HG03025 (cell line): Measurements from ENCODE around the gene RALGAPB.
"Not testable (repeated sequence)": the region's sequence is repeated elsewhere in the genome, so short reads cannot be mapped to it uniquely, and the experiment has no call there.

Experiments
- ATAC-seq: cut with Tn5 transposase; IDR thresholded peaks from one replicate; pipeline ENCODE4 v1.9.1; 2021; ENCODE audit warnings: mild to moderate bottlenecking, moderate library complexity; ENCODE audit not compliant: unreplicated experiment, low FRiP score

RALGAPB gene

GRCh38 chr20:38472513-38473366, at the start of gene RALGAPB:
TSS of gene RALGAPB (plus strand) at chr20:38472843. CDS start at chr20:38488433, 15,590 bp downstream.
- peak; percentile 90 for ATAC-seq

DNA sequence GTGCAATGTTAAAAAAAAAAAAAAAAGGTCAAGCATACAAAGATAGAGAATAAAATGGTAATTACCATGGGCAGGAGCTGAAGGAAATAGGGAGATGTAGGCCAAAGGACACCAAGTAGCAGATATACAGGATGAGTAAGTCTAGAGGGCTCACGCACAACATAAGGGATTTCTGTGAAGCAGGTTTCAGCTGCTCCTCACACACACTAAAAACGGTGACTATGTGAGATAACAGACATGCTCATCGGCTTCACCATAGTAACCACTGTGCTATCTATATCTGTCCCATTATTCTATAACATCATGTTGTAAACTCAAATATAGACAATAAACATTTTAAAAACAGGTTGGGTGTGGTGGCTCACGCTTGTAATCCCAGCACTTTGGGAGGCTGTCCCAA, 49.1 kb upstream of the RALGAPB start:
- no peak for ATAC-seq

DNA sequence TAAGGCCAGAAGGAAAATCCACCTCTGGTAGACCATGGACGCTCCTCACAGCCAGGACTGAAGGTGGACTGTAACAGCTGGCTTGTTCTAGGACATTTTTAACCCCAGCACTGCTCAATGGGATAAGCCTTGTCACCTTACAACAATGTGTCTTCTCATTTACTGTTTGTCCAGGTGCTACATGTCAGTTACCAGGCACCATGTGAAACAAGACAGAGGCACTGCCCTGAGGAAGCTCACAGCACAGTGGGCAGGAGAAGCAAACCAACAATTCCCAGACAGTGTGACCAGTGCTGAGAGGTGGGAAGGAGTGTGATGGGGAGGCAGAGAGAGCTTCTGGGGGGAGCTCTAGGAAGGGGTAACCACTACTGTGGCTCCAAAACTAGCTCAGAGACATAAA, 48.2 kb upstream of the RALGAPB start:
- no peak for ATAC-seq

GRCh38 chr20:38426006-38426897, 46.4 kb upstream of the RALGAPB start:
- no peak for ATAC-seq

- no peak for ATAC-seq
These were observed 45.0 kb upstream of the RALGAPB start for GRCh38 chr20:38427655-38428023.

GRCh38 chr20:38428800-38429199, 43.8 kb upstream of the RALGAPB start:
- no peak for ATAC-seq

- ATAC-seq = no peak
These were observed 43.3 kb upstream of the RALGAPB start for GRCh38 chr20:38429301-38429700.

DNA sequence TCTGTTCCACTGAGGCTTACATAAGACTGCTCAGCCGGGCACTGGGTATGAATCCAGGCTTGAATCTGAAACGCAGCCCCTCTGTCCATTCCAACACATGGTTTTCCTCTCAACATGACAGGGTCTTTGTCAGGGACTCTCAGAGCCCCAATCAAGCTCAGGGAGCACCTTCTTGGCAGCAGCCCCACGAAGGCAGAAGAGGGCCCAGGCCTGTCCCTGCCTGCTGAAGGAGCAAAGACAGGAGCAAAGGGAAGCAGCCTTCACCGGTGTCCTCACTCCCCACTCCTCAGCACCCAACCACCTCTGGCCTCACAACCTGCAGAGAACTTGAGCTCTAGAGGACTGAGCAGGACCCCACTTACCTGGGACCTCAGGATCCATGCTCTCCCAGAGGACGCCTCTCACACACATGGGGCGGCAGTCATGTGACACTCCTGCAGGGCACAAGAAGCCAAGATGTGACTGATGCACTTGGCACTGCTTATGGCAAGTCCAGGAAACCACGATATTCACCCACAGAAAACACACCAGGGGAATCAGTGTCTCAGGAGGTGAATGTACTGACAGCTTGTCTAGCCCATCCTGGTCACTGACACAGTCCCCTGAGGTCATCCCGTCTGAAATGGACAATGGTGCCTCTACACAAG, 41.8 kb upstream of the RALGAPB start:
- no peak for ATAC-seq

DNA sequence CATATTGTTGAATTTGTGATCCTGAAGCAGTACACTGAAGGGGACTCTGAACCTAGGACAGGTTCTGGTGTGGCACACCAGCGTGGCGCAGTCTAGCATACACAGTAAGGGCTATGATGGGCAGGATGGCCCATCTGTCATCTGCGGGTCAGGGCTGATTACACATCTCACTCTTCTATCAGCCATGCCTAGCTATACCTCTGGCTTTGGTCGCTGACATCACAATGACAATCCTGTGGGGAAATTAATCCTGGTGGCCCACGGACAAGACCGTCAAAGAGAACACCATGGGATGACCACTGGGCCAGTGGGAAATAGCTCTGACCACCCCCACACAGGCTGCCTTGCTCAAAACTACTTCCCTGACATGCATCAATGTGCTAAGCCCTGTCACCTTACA, 40.4 kb upstream of the RALGAPB start:
- no peak for ATAC-seq

DNA sequence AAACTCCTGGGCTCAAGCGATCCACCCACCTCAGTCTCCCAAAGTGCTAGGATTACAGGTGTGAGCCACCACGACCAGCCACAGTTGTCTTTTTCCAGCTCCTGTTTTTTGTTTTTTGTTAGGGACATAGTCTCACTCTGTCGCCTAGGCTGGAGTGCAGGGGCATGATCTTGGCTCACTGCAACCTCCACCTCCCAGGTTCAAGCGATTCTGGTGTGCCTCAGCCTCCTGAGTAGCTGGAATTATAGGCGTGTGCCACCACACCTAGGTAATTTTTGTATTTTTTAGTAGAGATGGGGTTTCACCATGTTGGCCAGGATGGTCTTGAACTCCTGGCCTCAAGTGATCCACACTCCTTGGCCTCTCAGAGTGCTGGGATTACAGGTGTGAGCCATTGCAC, 39.8 kb upstream of the RALGAPB start:
- ATAC-seq = not testable (repeated sequence)

GRCh38 chr20:38433304-38433972, 39.2 kb upstream of the RALGAPB start:
- ATAC-seq = no peak

GRCh38 chr20:38434301-38434741, 38.3 kb upstream of the RALGAPB start:
- ATAC-seq = no peak

DNA sequence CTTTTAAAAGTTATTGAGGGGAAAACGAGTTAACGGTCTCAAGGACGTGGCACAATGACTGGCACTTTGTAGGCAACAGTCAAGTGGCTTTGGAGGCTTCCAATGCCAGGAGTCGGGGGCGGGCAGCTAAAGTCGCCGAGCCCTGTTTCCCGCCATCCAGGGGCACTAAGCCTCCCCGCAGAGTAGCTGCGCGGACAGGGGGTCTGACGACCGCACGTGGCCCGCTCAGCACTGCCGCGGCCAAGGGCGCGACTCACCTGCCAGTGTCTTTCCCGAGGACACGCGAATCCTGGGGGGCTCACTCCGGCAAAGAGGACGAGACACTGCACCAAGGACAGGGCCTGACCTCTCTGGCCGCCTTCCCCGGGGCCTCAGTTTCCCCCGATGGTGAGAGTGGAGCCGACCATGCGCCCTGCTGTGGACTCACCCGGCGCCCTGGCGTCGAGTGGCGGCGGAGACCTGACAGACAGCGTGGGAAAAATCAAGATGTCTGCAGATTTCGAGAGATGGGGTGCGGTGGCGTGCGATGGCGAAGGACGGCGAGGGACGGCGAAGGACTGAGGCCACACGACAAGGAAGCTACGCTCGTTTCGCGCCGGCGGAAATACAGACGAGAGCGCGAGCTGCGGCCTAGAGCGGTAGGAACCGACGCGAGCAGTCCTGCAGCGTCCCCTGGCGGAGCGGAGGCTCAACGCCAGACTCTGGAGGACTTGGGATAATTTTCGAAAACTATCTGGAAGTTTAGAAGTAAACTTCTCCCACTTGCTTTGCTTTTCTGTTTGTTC, 37.7 kb upstream of the RALGAPB start, which contains the start of gene SNHG17:
SNHG17 (minus strand) TSS at position 559 of the 785 bp plus-strand sequence.
- ATAC-seq = peak; percentile 56

DNA sequence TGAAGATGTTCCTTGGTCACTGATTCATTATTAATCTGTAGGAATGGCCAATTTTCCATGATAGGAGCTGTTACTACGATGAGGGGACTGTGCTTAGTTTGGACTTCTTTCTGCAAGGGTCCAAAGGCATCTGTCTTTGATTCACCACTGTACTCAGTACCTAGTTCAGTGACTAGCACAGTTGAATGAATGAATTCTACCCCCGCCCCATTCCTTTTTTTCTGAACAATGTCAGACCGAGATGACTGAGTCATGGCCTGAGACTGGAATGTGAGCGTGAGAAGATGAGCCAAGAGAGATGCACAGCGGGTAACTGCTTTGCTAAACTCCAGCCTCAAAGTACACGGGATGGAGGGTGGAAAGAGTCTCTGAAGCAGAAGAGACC, 37.1 kb upstream of the RALGAPB start:
- ATAC-seq = no peak

GRCh38 chr20:38437796-38438195, 34.8 kb upstream of the RALGAPB start:
- no peak for ATAC-seq

DNA sequence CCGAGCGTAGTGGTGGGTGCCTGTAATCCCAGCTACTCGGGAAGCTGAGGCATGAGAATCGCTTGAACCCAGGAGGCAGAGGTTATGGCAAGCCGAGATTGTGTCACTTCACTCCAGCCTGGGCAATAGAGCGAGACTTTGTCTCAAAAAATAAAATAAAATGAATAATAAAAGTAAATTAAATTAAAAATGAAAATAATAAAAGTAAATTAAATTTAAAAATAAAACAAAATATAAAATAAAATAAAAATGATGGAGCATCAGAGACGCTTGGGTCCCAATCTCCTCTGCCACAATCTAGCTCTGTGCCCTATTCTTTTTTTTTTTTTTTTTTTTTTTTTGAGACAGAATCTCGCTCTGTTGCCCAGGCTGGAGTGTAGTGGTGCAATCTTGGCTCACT, 31.5 kb upstream of the RALGAPB start:
- ATAC-seq = not testable (repeated sequence)

DNA sequence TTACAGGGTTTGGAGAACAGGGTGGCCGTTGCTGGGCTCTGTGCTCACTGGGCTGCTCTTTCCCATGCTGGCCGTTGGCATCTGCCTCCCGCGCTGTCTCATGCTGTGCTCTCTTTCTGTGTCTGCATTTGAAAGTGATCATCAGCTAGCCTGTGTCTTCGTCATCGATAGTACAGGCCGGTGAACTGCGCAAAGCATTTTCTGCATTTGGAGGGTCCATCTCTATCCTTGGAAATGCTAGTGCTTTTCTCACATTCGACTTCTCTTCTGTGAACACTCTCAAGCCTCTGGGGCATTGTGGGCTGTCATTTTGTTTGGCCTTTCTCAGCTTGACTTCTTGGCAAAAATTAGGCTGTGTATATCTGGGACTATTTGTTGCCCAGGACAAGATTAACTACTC, 30.7 kb upstream of the RALGAPB start:
- ATAC-seq = no peak

DNA sequence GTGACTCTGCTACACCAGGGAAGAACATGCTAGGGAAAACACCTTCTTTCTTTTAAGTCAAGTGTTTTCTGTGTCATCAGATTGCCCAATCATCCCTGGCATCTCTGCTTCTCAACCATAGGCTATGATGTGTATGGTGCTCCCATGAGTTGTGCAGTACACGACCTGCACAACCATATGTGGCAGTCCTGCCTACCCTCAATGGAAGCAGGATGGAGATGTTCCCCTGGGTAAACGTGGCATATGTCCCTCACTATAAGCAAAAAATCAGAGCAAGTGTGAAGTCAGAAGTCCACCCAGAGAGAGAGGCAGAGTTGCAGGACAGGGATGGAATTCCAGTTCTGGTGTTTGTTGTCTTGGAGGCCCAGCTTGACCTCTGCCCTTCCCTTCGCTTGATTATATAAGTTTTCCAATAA, 27.3 kb upstream of the RALGAPB start:
- no peak for ATAC-seq

- no peak for ATAC-seq
These were observed 26.7 kb upstream of the RALGAPB start for GRCh38 chr20:38445901-38446425.
